ENCODE data around the gene NHS.

Gene NHS

DNA sequence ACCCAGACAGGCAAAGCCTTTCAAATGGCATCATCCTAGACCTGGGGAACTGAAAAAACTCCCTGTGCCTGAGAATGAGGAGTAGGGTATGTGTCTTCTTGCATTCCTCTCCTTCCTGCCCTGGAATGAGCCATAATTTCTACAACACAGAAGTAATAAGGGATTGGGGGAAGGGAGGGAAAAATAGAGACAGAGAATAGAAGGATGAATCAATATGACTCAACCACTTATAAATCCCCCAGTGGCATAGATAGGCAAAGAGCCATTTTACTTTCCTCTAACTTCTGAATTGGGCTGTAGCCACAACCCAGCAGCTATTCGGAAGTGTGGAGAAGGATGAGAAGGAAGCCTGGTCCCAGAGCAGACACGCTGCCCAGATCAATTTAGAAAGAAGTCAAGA lies 99.9 kb downstream of the NHS start:
- Histone ChIP-seq H3K36me3 (ENCODE audit: control insufficient read depth, insufficient read depth, low read length) (no peaks in the 10 kb centered on the region), H3K4me1 (ENCODE audit: control insufficient read depth, insufficient read depth, low read length) (no peaks in the 10 kb centered on the region), H3K9ac (ENCODE audit: low read depth, low read length) (no peak overlapping the region), H3K4me3 (ENCODE audit: low read depth, low read length) (no peak overlapping the region), H3K27me3 (ENCODE audit: control insufficient read depth, insufficient read depth, low read length) (no peaks in the 10 kb centered on the region), H3K9me3 (ENCODE audit: control insufficient read depth, insufficient read depth, low read length) (no peaks in the 10 kb centered on the region)

DNA sequence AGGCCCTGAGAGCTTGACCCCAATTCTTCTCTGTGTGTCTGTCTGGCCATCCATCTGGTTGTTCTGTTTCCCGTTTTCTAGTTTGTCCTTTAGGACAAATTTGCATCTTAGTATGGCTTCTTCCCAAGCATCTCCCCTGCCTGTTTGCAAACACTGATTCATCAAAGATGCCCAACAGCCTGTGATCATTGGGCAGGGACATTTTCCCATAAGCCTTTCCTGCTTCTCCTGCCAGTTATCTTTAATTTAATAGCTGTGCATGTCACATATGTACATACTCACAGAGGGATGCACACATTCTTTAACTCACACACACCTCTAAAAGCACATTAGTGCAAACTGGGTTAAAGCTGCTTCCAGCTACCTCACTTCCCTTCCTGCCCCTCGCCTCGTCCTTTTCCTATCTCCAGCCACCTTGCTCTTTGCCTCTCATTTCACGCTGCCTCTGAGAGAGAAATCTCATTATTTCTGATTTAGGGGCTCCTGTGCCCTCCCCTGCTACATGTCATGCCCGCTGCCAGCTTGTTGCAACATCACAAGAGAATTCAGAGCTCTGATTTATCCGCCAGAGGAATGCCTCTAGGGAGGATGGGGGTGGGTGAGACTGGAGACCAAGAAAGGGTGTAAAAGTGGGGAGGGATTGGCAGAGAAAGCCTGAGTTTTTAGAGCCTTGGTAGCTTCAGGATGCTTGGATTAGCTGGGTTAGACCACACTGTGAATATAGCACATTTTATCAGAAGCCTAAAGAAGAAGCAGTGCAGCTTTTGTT lies 100.6 kb downstream of the NHS start:
- no peak overlapping the region for H3K9ac ChIP-seq (ENCODE audit: low read depth, low read length)
- no peak overlapping the region for H3K4me3 ChIP-seq (ENCODE audit: low read depth, low read length)

DNA sequence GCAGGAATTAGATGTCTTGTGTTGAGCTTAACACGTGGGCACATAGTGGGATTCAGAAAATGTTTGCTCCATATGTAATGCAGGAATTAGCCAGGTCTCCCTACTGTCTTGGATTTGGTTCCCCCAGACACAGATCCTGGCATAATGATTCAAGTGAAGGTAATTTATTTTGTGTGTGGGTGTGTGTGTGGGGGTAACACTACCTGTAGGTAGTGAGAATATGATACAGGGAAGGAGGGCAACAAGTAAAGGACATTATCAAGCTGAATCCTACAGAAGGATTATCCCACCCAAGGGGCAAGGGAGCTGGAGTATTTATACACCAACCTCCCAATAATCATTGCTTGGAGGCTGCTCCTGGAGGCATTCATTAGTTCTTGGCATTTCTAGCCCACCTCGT lies 101.4 kb downstream of the NHS start:
- Histone ChIP-seq H3K4me3 (ENCODE audit: low read depth, low read length) (no peak overlapping the region), H3K9ac (ENCODE audit: low read depth, low read length) (no peak overlapping the region), H3K36me3 (ENCODE audit: control insufficient read depth, insufficient read depth, low read length) (no peaks in the 10 kb centered on the region), H3K4me1 (ENCODE audit: control insufficient read depth, insufficient read depth, low read length) (no peaks in the 10 kb centered on the region), H3K27me3 (ENCODE audit: control insufficient read depth, insufficient read depth, low read length) (no peaks in the 10 kb centered on the region), H3K9me3 (ENCODE audit: control insufficient read depth, insufficient read depth, low read length) (no peaks in the 10 kb centered on the region)

More for the DNA sequence above, 100.6 kb downstream of the NHS start:
- H3K4me1 ChIP-seq (ENCODE audit: control insufficient read depth, insufficient read depth, low read length), result no peaks in the 10 kb centered on the region
- no peaks in the 10 kb centered on the region for H3K36me3 ChIP-seq (ENCODE audit: control insufficient read depth, insufficient read depth, low read length)
- H3K27me3 ChIP-seq (ENCODE audit: control insufficient read depth, insufficient read depth, low read length), result no peaks in the 10 kb centered on the region
- no peaks in the 10 kb centered on the region for H3K9me3 ChIP-seq (ENCODE audit: control insufficient read depth, insufficient read depth, low read length)

DNA sequence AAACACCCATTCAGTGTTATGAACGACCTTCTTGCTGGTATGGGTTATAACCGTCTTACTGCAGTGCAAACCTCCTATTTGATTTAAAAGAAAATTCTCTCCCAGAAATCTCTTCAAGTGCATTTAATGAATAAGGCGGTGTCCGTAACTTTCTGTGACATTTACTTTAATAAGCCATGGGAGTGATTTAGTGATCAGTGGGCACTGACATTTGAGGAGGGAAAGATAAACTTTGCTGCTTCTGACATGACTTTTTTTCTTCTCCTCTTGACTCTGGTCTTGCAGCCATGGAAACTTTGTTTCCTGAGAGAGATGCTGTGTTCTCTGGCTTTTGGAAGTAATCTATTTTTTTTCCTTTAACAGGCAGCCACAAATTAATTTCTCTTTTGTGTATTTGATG lies 106.1 kb downstream of the NHS start:
- Histone ChIP-seq H3K4me1 (ENCODE audit: control insufficient read depth, insufficient read depth, low read length) (peaks cover 9% of the 10 kb centered on the region), H3K9me3 (ENCODE audit: control insufficient read depth, insufficient read depth, low read length) (no peaks in the 10 kb centered on the region), H3K27me3 (ENCODE audit: control insufficient read depth, insufficient read depth, low read length) (no peaks in the 10 kb centered on the region), H3K4me3 (ENCODE audit: low read depth, low read length) (no peak overlapping the region), H3K36me3 (ENCODE audit: control insufficient read depth, insufficient read depth, low read length) (no peaks in the 10 kb centered on the region), H3K9ac (ENCODE audit: low read depth, low read length) (no peak overlapping the region)

DNA sequence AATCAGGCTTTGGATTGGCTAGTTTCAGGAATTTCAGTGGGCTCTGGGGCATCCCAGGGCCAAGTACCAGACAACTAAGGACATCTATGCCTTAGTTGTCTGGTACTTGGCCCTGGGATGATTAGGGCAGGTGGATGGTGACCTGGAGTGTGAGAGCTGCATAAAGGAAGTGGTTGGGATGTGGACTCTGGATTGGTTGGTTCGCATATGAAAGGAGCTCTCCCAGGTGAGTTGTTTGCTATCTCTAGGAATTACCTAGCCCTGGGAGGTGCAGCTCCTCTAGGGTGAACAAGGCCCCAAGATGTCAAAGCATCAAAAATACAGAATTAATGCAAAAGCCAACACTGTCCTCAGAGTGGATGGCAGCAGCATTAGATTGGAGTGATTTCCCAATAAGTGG lies 109.6 kb downstream of the NHS start:
- peaks cover 9% of the 10 kb centered on the region for H3K4me1 ChIP-seq (ENCODE audit: control insufficient read depth, insufficient read depth, low read length)
- no peaks in the 10 kb centered on the region for H3K36me3 ChIP-seq (ENCODE audit: control insufficient read depth, insufficient read depth, low read length)
- H3K4me3 ChIP-seq (ENCODE audit: low read depth, low read length), result no peak overlapping the region
- H3K27me3 ChIP-seq (ENCODE audit: control insufficient read depth, insufficient read depth, low read length), result no peaks in the 10 kb centered on the region
- no peak overlapping the region for H3K9ac ChIP-seq (ENCODE audit: low read depth, low read length)
- no peaks in the 10 kb centered on the region for H3K9me3 ChIP-seq (ENCODE audit: control insufficient read depth, insufficient read depth, low read length)

DNA sequence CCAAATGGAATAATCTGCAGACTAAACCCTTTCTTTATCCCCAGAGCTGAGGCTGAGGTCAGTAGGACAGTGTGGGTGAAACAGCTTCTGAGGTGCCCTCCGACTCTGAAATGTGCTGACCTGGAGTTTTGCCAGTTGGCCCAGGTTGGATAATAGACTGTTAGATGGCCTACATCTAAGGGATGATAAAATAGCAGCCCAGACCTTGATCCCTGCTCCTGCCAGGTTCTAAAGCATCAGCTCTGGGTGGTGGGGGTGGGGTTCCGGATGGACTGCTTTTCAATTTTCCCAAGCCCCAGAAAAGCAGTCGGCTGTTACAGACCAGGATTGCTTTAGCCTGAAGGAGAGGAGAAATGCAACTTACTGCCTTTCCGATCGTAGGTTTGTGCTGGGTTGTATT lies 110.4 kb downstream of the NHS start:
- H3K4me3 ChIP-seq (ENCODE audit: low read depth, low read length), result no peak overlapping the region
- no peaks in the 10 kb centered on the region for H3K9me3 ChIP-seq (ENCODE audit: control insufficient read depth, insufficient read depth, low read length)
- peaks cover 9% of the 10 kb centered on the region for H3K4me1 ChIP-seq (ENCODE audit: control insufficient read depth, insufficient read depth, low read length)
- H3K36me3 ChIP-seq (ENCODE audit: control insufficient read depth, insufficient read depth, low read length), result no peaks in the 10 kb centered on the region
- no peak overlapping the region for H3K9ac ChIP-seq (ENCODE audit: low read depth, low read length)
- no peaks in the 10 kb centered on the region for H3K27me3 ChIP-seq (ENCODE audit: control insufficient read depth, insufficient read depth, low read length)

DNA sequence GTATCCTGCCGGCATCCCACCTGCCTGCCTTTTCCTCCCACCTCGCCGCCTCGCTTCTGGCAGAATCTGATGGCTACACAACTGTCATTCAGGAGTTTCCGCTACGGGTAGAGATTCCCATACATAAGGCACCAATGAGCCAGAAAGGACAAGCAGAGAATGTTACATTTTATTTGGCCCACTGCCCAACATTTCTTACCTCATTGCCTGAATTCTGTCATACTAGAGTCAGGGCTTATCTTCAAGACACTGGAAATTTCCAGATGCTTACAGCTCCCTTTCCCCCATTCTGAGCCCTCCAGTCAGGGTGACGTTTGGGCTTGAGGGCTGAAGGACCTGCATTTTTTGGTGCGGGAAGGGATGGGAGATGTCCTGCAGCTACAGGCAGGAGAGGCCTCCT lies 113.0 kb downstream of the NHS start:
- Histone ChIP-seq H3K27me3 (ENCODE audit: control insufficient read depth, insufficient read depth, low read length) (no peaks in the 10 kb centered on the region), H3K9ac (ENCODE audit: low read depth, low read length) (no peak overlapping the region), H3K9me3 (ENCODE audit: control insufficient read depth, insufficient read depth, low read length) (no peaks in the 10 kb centered on the region), H3K4me3 (ENCODE audit: low read depth, low read length) (no peak overlapping the region), H3K36me3 (ENCODE audit: control insufficient read depth, insufficient read depth, low read length) (no peaks in the 10 kb centered on the region), H3K4me1 (ENCODE audit: control insufficient read depth, insufficient read depth, low read length) (peaks cover 9% of the 10 kb centered on the region)

DNA sequence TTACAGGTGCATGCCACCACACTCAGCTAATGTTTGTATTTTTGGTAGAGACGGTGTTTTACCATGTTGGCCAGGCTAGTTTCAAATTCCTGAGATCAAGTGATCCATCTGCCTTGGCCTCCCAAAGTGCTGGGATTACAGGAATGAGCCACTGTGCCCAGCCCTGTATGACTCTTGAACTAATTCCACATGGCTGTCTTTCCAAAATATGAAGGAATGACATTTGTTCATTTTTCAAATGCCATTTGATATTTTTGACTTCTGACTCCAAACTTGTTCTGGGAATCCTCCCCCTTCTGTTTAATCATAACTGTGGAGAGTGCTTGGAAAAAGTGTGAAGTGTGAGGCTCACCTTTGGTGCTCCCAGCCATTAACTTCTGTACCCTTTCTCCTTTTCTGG lies 119.2 kb downstream of the NHS start:
- H3K9me3 ChIP-seq (ENCODE audit: control insufficient read depth, insufficient read depth, low read length), result no peaks in the 10 kb centered on the region
- peaks cover 2% of the 10 kb centered on the region for H3K4me1 ChIP-seq (ENCODE audit: control insufficient read depth, insufficient read depth, low read length)
- H3K36me3 ChIP-seq (ENCODE audit: control insufficient read depth, insufficient read depth, low read length), result no peaks in the 10 kb centered on the region
- H3K4me3 ChIP-seq (ENCODE audit: low read depth, low read length), result no peak overlapping the region
- no peak overlapping the region for H3K9ac ChIP-seq (ENCODE audit: low read depth, low read length)
- no peaks in the 10 kb centered on the region for H3K27me3 ChIP-seq (ENCODE audit: control insufficient read depth, insufficient read depth, low read length)

DNA sequence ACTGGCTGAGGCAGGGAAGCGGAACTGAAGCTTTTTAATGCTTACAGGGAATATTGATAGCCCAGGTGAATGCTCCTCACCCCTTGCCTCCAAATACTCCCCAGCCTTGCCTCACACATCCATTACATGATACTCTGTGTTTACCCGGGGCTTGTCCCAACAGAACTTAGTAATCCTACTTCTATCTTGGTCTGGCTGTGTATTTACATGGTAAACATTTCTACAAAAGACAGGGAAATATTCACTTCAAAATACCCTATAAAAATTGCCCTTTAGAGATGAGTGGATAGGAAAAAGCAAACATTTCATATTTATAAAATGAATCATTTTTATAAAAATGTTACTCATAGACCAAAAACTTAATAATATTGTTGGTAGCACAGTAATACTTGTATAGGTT lies 120.1 kb downstream of the NHS start:
- Histone ChIP-seq H3K27me3 (ENCODE audit: control insufficient read depth, insufficient read depth, low read length) (no peaks in the 10 kb centered on the region), H3K4me1 (ENCODE audit: control insufficient read depth, insufficient read depth, low read length) (peaks cover 9% of the 10 kb centered on the region), H3K9ac (ENCODE audit: low read depth, low read length) (no peak overlapping the region), H3K36me3 (ENCODE audit: control insufficient read depth, insufficient read depth, low read length) (no peaks in the 10 kb centered on the region), H3K9me3 (ENCODE audit: control insufficient read depth, insufficient read depth, low read length) (no peaks in the 10 kb centered on the region), H3K4me3 (ENCODE audit: low read depth, low read length) (no peak overlapping the region)

DNA sequence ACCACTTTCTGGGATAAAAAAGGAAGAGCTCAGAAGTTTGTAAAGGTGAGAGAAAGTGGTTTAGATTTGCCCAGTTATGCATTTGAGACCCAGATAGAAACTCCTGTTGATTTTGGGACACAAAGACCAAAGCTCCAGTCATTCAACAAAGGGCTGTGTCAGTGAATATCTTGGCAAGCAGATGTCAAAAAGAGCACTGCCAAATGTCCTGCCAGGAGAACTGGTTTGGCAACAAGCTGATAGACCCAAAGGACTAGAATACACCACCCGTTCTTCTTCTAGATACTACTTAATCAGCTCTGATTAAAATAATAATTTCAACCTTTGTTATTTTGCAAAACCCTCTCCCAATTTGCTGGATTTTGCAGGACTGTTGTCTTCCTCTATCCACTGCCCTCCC lies 121.4 kb downstream of the NHS start:
- Histone ChIP-seq H3K4me1 (ENCODE audit: control insufficient read depth, insufficient read depth, low read length) (peaks cover 11% of the 10 kb centered on the region), H3K36me3 (ENCODE audit: control insufficient read depth, insufficient read depth, low read length) (no peaks in the 10 kb centered on the region), H3K4me3 (ENCODE audit: low read depth, low read length) (no peak overlapping the region), H3K9ac (ENCODE audit: low read depth, low read length) (no peak overlapping the region), H3K9me3 (ENCODE audit: control insufficient read depth, insufficient read depth, low read length) (no peaks in the 10 kb centered on the region), H3K27me3 (ENCODE audit: control insufficient read depth, insufficient read depth, low read length) (no peaks in the 10 kb centered on the region)

DNA sequence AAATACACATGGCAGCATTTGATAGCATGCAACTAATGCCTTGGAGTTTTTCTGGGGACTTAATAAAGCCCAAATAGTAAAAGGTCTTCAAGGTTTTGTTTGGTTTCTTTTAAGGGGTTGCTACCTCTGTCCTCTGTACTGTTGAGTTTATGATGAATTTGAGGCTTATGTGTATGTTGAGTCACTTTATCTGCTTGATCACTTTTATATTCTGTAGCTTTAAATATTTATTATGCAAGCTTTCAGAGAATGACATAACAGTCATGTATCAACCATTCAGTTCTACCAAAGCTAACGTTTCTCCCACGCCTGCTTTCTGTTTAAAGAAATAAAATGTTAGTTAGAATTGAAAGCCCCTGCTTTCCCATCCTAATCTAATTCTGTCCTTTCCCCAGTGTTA lies 122.2 kb downstream of the NHS start:
- Histone ChIP-seq H3K27me3 (ENCODE audit: control insufficient read depth, insufficient read depth, low read length) (no peaks in the 10 kb centered on the region), H3K4me1 (ENCODE audit: control insufficient read depth, insufficient read depth, low read length) (peaks cover 11% of the 10 kb centered on the region), H3K9ac (ENCODE audit: low read depth, low read length) (no peak overlapping the region), H3K9me3 (ENCODE audit: control insufficient read depth, insufficient read depth, low read length) (no peaks in the 10 kb centered on the region), H3K4me3 (ENCODE audit: low read depth, low read length) (no peak overlapping the region), H3K36me3 (ENCODE audit: control insufficient read depth, insufficient read depth, low read length) (no peaks in the 10 kb centered on the region)

DNA sequence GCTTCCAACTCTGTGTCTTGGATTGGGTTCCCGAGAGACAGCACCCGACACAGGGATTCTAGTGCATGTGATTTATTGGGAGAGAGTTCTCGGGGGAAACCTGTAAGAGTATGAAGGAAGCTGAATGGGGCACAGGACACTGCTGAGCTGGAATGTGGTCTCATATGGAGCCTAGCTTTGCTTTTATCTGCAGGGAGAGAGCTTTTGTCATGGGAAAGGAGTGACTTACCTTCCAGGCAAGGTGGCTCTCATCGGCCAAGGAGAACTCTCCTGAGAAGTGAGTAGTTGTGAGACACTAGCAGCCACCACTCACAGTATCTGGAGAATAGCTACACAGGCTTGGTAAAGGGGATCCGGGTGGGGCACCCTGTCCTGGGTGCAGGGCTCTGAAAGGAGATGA lies 124.5 kb downstream of the NHS start:
- H3K4me1 ChIP-seq (ENCODE audit: control insufficient read depth, insufficient read depth, low read length), result peaks cover 11% of the 10 kb centered on the region
- H3K4me3 ChIP-seq (ENCODE audit: low read depth, low read length), result no peak overlapping the region
- H3K36me3 ChIP-seq (ENCODE audit: control insufficient read depth, insufficient read depth, low read length), result no peaks in the 10 kb centered on the region
- H3K9me3 ChIP-seq (ENCODE audit: control insufficient read depth, insufficient read depth, low read length), result no peaks in the 10 kb centered on the region
- no peaks in the 10 kb centered on the region for H3K27me3 ChIP-seq (ENCODE audit: control insufficient read depth, insufficient read depth, low read length)
- H3K9ac ChIP-seq (ENCODE audit: low read depth, low read length), result no peak overlapping the region
